OCI-LY1 (cell line): ENCODE results near the gene STK11.

Experiments
- CTCF ChIP-seq: fragments of 200-600 bp; sonication (generic), shearing (Covaris generic); IDR thresholded peaks from 2 replicates; pipeline ENCODE4 v1.5.1; 2017; ENCODE audit warnings: mild to moderate bottlenecking, antibody characterized with exemption, low read length, moderate library complexity, mixed read lengths
- EZH2 ChIP-seq: fragments of 200-600 bp; sonication (generic), shearing (Covaris generic); IDR thresholded peaks from 2 replicates; pipeline ENCODE4 v1.8.0; 2017; ENCODE audit warnings: borderline replicate concordance, mixed run types, mild to moderate bottlenecking, antibody characterized with exemption, low read length, moderate library complexity, mixed read lengths

DNA sequence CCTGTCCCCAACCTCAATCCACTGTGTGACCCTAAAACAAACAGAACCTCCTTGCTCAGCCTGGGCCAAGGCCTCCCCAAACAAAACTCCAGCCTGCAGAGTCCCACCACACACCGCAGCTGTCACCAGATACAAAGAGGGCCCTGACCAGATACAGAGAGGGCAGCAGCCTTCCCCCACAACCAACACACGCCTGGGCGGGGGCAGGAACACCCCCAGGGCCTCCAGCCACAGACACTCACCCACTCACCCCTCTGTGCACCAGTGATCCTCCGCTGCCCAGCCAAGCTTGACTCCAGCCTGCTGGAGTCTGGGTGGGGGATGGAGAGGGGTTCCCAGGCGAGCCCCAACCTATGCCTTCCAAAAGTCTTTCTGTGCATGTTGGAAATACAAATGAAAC lies 57.6 kb downstream of the STK11 start:
- TF ChIP-seq CTCF (no peak), EZH2 (no peak)
